SK-N-SH treated with all-trans-retinoic acid at 6 μM for 48 hours (cell line): ENCODE data around the gene DNAL1.
A peak's percentile ranks its signal among the peaks of the same experiment; 100 is the strongest.

Experiments
- ATAC-seq: fragments of 200-7000 bp; cut with Tn5 transposase; 3 replicates; pipeline ENCODE4 v1.9.1; 2020; ENCODE audit warnings: mild to moderate bottlenecking, moderate library complexity
- ARNTL ChIP-seq: fragments of 450-650 bp; formaldehyde crosslinking; IDR thresholded peaks from 2 replicates; pipeline ENCODE4 v1.5.0; 2020; ENCODE audit warnings: low read depth, mild to moderate bottlenecking, moderate library complexity, borderline replicate concordance
- BACH2 ChIP-seq: fragments of 250-450 bp; sonication (Bioruptor Pico); IDR thresholded peaks from 2 replicates; pipeline ENCODE4 v1.9.0; 2021; ENCODE audit warnings: mild to moderate bottlenecking, borderline replicate concordance
- CSDC2 ChIP-seq: fragments of 250-450 bp; sonication (Bioruptor Pico); IDR thresholded peaks from 2 replicates; pipeline ENCODE4 v1.5.0; 2020; ENCODE audit warnings: mild to moderate bottlenecking, moderate library complexity
- CSRNP3 ChIP-seq: fragments of 250-450 bp; sonication (Bioruptor Pico); IDR thresholded peaks from 2 replicates; pipeline ENCODE4 v1.5.1; 2021; ENCODE audit warnings: mild to moderate bottlenecking, moderate library complexity
- ESRRG ChIP-seq: fragments of 250-450 bp; sonication (Bioruptor Pico); IDR thresholded peaks from 2 replicates; pipeline ENCODE4 v1.6.1; 2021; ENCODE audit warnings: mild to moderate bottlenecking
- GLIS3 ChIP-seq: fragments of 250-450 bp; sonication (Bioruptor Pico); IDR thresholded peaks from 2 replicates; pipeline ENCODE4 v1.5.0; 2020; ENCODE audit warnings: mild to moderate bottlenecking, moderate library complexity
- OSR1 ChIP-seq: fragments of 250-450 bp; sonication (Bioruptor Pico); IDR thresholded peaks from 2 replicates; pipeline ENCODE4 v1.8.0; 2022; ENCODE audit warnings: moderate library complexity, mild to moderate bottlenecking, inconsistent platforms
- PATZ1 ChIP-seq: fragments of 250-450 bp; sonication (Bioruptor Pico); IDR thresholded peaks from 2 replicates; pipeline ENCODE4 v1.8.0; 2020; ENCODE audit warnings: mild to moderate bottlenecking, moderate library complexity, borderline replicate concordance
- POU6F1 ChIP-seq: fragments of 250-450 bp; sonication (Bioruptor Pico); IDR thresholded peaks from 2 replicates; pipeline ENCODE4 v1.8.0; 2021; ENCODE audit warnings: low read depth, mild to moderate bottlenecking, moderate library complexity, borderline replicate concordance
- RARB ChIP-seq: fragments of 250-450 bp; sonication (Bioruptor Pico); IDR thresholded peaks from 2 replicates; pipeline ENCODE4 v1.8.0; 2021; ENCODE audit warnings: mild to moderate bottlenecking, moderate library complexity
- SNAI2 ChIP-seq: fragments of 250-450 bp; sonication (Bioruptor Pico); IDR thresholded peaks from 2 replicates; pipeline ENCODE4 v1.5.0; 2020; ENCODE audit warnings: mild to moderate bottlenecking, moderate library complexity
- TCF4 ChIP-seq: fragments of 250-450 bp; sonication (Bioruptor Pico); IDR thresholded peaks from 2 replicates; pipeline ENCODE4 v1.8.0; 2021; ENCODE audit warnings: mild to moderate bottlenecking, moderate library complexity, borderline replicate concordance
- TOX ChIP-seq: fragments of 250-450 bp; sonication (Bioruptor Pico); IDR thresholded peaks from 2 replicates; pipeline ENCODE4 v1.8.0; 2021; ENCODE audit warnings: mild to moderate bottlenecking, moderate library complexity, borderline replicate concordance
- TSHZ2 ChIP-seq: fragments of 250-450 bp; sonication (Bioruptor Pico); IDR thresholded peaks from 2 replicates; pipeline ENCODE4 v1.5.0; 2020; ENCODE audit warnings: mild to moderate bottlenecking, moderate library complexity
- ZC3H10 ChIP-seq: fragments of 250-450 bp; sonication (Bioruptor Pico); IDR thresholded peaks from 2 replicates; pipeline ENCODE4 v1.5.1; 2021; ENCODE audit warnings: mild to moderate bottlenecking, moderate library complexity
- ZFP3 ChIP-seq: fragments of 250-450 bp; sonication (Bioruptor Pico); IDR thresholded peaks from 2 replicates; pipeline ENCODE4 v1.5.0; 2020; ENCODE audit warnings: mild to moderate bottlenecking, moderate library complexity
- ZFP30 ChIP-seq: fragments of 450-650 bp; formaldehyde crosslinking; IDR thresholded peaks from 2 replicates; pipeline ENCODE4 v1.5.0; 2022; ENCODE audit warnings: mild to moderate bottlenecking, moderate library complexity
- ZNF565 ChIP-seq: fragments of 450-650 bp; formaldehyde crosslinking; conservative IDR thresholded peaks from 2 replicates; pipeline ENCODE4 v1.5.0; 2020; ENCODE audit warnings: low read depth, mild to moderate bottlenecking, moderate library complexity
- ZNF8 ChIP-seq: fragments of 450-650 bp; formaldehyde crosslinking; IDR thresholded peaks from 2 replicates; pipeline ENCODE4 v1.5.0; 2020; ENCODE audit warnings: mild to moderate bottlenecking, moderate library complexity

The DNAL1 gene

GRCh38 chr14:73714656-73715081, 69.9 kb downstream of the DNAL1 start:
- TF ChIP-seq POU6F1 (CRISPR knock-in tag) (no peak), BACH2 (CRISPR knock-in tag) (no peak), TSHZ2 (CRISPR knock-in tag) (no peak), TCF4 (CRISPR knock-in tag) (no peak), GLIS3 (CRISPR knock-in tag) (no peak)
- ATAC-seq, result peak; percentile 7; the same call in 2 of the 3 replicates

GRCh38 chr14:73715707-73716106, 70.9 kb downstream of the DNAL1 start:
- no peak for TF ChIP-seq RARB
- TF ChIP-seq BACH2 (CRISPR knock-in tag), result no peak
- no peak for TF ChIP-seq GLIS3 (CRISPR knock-in tag)
- TF ChIP-seq ZNF565 (CRISPR knock-in tag), result no peak
- TF ChIP-seq ZNF8 (CRISPR knock-in tag), result no peak
- TF ChIP-seq ZC3H10 (CRISPR knock-in tag), result no peak
- no peak for TF ChIP-seq CSDC2
- no peak for TF ChIP-seq SNAI2 (CRISPR knock-in tag)
- TF ChIP-seq CSRNP3 (CRISPR knock-in tag), result no peak
- TF ChIP-seq ARNTL (CRISPR knock-in tag), result no peak
- no peak for TF ChIP-seq TSHZ2 (CRISPR knock-in tag)
- TF ChIP-seq TCF4 (CRISPR knock-in tag), result no peak
- no peak for TF ChIP-seq OSR1 (CRISPR knock-in tag)
- TF ChIP-seq TOX (CRISPR knock-in tag), result no peak
- no peak for TF ChIP-seq ZFP30 (CRISPR knock-in tag)
- ATAC-seq, result no peak

- TF ChIP-seq TCF4 (CRISPR knock-in tag) (no peak), BACH2 (CRISPR knock-in tag) (no peak), RARB (no peak), ZFP3 (CRISPR knock-in tag) (no peak), PATZ1 (CRISPR knock-in tag) (no peak), OSR1 (CRISPR knock-in tag) (no peak), POU6F1 (CRISPR knock-in tag) (no peak), ESRRG (CRISPR knock-in tag) (no peak)
- no peak for ATAC-seq
These were observed 72.5 kb downstream of the DNAL1 start for GRCh38 chr14:73717266-73717665.
